SH-SY5Y (cell line): ENCODE results near the gene MARCHF3.

Experiments used
- GATA2 ChIP-seq: IDR thresholded peaks from 2 replicates; pipeline ENCODE4 v1.6.1; 2011; ENCODE audit warnings: mild to moderate bottlenecking, low read depth, low read length
- GATA3 ChIP-seq: IDR thresholded peaks from 2 replicates; pipeline ENCODE4 v1.6.1; 2011; ENCODE audit warnings: low read depth, mild to moderate bottlenecking, low read length, moderate library complexity

MARCHF3 gene, protein sequence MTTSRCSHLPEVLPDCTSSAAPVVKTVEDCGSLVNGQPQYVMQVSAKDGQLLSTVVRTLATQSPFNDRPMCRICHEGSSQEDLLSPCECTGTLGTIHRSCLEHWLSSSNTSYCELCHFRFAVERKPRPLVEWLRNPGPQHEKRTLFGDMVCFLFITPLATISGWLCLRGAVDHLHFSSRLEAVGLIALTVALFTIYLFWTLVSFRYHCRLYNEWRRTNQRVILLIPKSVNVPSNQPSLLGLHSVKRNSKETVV

DNA sequence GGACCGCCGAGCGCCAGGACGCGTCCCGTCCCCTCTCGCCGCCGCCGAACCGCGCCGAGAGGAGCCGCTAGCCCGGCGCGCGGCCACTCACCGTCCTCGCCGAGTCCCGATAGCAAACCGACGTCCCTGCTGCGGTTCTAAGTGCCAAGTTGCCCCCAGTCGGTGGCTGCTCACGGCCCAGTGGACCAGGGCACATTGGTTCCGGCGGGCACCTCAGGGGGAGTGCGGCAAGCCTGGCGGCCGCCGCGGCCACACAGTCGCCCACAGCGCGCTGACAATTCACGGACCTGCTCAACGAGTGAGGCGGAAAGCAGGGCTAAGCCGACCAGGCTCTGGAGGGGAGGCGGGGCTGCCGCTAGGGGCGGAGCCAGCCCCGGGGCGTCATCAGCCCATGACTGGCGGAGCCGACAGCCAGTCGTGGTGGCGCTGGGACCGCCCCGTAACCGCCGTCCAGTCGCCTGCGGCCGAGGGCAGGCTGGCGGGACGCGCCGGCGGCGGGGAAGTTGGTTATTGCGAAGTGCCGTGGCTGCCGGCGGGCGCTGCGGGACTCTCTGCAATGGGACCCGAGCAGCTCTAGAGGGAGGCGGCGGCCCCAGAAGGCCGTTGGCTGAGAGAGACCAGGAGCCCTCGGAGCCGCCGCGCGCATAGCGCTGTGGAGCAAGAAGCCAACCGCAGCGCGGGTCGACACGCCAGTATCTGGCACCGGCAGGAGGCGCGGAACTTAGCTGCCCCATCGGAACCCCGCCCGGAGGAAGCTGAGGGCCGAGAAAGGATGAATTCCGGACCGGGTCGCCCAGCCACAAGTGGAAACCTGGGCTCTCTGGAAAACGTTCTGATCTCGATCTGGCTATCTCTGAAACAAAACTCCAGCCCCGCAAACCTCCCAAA is at the start of gene MARCHF3:
Gene MARCHF3, minus strand, starts transcription at position 300 of the 888 bp plus-strand sequence. CDS start 112,387 bp downstream, outside the sequence.
- TF ChIP-seq GATA2, result no peak
- TF ChIP-seq GATA3, result no peak

DNA sequence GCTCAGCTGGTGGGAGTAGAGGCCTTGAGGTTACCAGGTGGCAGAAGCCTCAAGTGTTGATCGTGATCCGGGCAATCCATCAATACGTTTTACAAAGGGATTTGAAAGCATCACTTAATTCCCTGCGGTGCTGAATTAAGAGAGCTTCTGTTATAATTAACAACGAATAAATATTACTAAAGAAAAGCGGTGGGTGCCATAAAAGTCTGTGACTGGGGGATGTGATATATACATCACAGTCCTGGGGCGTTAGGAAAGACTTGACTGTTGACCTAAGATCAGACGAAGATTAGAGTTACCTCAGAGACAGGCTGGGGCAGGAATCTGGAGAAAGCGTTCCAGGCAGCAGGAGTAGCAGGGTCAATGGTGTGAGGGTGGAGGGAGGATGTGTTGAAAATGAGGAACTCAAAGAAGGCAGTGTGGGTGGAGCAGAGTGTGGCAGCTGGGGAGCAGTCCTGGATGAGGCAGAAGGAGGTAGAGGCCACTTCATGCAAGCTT is 49.7 kb upstream of the MARCHF3 start:
- no peak for TF ChIP-seq GATA2
- no peak for TF ChIP-seq GATA3

DNA sequence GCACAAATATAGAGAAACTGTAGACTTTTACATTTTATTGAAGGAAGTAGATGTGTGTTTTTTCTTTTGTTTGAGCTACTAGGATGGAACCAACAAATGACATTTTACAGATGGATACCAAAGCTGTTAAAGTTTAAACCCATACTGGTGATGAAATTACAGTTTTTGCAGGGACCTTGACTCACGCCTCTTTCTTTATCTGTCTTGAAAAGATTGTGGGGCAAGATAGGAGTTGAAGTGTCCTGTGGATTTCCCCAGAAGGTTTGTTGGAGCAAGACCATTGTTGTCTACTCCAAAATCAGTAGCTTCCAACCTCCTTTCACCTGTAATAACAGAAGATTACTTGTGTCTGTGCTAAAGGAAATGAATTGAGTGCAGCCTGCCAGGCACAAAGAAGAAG is 47.0 kb upstream of the MARCHF3 start:
- TF ChIP-seq GATA2 (no peak), GATA3 (no peak)

DNA sequence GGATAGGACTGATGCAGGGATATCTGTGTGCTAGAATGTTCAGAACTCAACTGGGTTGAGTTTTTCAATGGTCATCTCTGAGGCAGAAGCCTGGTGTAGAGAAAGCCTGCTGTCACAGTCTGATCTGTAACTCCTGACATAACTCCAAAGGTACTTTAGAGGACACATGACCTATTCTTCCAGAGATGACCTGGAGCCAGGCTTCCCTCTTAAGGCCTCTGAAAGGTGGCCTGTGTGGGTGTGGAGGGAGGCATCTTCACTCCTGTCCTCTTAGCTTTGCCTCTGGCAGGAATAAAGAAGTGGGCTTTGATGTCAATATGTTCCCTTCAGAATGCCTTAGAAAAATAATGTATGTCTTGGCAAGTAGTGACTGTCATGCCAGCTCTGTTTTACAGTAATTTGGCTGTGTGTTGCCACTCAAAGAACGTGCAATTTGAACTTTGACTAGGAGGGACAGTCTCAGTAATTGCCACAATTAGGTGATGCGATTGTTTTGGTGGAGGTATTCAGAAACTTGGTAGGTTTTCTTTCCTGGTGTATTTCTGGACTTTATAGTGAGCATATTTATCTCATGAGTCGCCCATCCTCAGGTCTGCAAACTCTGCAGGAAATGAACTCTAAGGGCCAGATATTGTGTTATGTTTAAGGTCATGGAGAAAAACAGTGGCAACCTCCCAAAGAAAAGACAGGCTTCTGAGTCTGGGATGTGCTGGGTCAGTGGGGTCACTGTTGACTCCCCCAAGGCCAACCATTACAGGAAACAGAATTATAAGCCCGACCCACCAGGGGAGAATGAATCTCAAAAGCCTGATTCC is 46.2 kb upstream of the MARCHF3 start:
- TF ChIP-seq GATA2, result no peak

DNA sequence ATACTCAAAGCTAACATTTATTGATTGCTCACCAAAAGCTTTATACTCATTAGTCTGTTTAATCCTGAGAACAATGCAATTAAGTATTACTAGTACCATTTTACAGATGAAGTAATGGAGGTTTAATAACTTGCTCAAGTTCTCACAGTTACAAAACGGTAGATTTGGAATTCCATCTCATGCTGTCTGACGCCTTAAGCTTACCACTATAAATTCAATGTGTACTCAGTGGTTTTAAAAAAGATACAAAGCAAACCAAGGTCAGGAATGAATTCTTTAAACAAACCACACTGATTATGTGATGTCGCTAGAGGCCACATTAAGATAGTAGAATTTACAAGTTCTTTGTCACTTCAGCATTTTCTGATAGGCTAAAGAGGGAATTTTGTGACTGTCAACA is 44.1 kb upstream of the MARCHF3 start:
- TF ChIP-seq GATA3 (no peak), GATA2 (no peak)

DNA sequence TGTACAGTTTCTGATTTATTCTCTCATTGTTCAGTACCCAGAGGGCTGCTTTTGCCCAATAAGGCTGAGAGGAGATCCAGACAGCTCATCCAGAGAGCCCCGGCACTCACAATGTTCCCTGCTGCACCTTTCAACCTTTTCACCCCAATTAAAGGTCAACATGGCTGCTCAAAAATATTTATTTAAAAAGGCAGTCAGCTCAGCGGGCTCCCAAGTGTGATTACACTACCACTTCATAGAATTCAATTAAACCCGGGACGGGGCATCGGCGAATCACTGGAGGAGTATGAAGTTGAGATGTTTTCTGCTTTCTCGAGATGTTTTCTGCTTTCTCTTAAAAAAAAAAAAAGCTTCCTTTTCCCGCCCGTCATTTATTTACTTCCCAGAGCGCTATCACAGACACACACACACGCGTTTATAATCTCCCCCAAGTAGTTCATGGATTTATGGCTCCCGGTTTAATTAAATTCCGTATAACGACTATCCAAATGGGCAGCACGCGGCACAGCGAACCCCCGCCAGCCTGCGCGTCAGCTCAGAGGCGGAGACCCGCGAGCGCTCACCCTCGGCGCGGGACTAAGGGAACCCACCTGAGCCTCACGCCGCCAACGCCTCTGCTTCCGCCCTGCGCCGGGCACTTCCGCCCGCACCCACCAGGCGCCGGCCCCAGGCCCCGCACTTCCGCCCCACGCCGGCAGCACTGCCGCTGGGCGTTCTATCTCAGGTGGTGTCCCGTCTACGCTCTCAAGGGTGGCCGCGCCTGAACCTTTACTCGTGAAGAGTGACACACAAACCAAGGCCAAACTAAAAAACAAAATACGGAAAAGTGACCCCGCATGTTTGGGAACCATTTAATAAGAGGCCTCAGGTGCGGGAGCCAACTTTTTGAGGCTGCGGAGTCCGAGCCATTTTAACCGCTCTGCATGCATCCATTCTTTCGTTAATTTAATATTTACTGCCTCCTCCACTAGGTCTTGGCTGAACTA is 42.8 kb upstream of the MARCHF3 start, which contains the start of gene C5orf63:
Gene C5orf63, minus strand, starts transcription at position 642 of the 986 bp plus-strand sequence. CDS start 14,507 bp downstream, outside the sequence.
- TF ChIP-seq GATA2, result no peak
- no peak for TF ChIP-seq GATA3

DNA sequence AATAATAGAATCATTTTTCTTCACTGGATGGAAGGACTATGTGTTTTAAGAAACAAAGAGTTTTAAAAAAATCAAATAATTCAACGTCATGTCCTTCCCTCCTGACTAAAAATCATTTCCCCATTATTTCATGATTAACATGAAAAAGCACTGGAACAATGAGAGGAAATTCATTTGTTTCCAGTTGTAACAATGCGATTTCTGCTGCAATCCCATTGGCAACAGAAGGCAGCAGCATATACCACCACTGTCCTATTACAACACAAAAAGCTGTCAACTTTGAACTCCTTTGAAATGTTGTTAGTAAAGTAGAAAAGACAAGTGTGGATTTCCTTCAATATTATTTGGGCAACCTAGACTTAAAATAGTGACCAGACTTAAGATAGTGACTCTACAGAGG is 39.9 kb upstream of the MARCHF3 start:
- no peak for TF ChIP-seq GATA3
- no peak for TF ChIP-seq GATA2

DNA sequence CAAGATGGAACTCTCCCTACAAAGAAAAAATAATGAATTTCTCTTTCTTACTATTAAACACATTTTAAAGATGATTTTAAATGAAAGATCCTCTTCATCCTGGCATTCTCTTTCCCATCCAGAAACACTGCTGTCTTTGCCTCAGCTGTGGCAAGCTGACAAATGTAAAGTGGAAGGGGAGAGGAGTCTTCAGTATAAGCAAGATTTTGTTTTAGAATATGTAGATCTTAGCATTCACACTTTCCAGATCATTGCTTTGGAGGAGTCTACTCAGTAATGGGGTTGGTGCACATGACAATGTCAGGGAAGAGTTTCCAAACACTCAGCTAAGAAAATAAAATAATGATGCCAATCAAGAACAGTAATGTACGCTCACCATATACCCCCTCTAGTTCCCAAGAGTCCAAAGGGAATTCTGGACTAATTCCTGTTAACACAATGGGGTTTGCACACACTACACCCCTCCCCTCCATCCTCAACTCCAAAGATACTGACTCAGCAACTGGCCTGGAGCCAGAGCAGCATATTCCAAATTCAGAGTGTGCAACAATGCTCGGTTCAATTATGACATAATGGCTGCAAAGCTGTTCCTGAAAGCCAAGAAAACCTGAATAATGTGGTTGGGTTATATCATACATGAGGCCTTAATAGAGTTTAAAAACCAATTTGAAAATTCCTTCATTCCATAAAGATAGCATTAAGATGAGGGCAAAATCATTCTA is 38.3 kb upstream of the MARCHF3 start:
- TF ChIP-seq GATA2 (no peak), GATA3 (no peak)

DNA sequence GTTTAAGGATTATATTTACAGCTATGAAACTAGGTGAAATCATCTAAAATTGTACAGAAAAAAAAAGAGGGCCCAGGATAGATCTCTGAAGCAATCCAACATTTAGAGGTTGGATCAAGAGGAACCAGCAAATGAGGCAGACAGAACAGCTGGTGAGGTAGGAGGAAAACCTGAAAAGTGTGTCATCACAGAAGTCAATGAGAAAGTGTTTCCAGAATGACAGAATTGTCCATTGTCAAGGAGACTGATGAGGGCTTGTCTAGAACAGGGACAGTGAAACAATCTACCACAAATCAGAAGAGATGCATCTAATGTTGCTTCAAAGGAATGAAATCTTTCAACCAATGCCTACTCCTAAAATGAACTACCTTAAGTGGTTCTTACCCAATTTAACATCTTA is 36.4 kb upstream of the MARCHF3 start:
- TF ChIP-seq GATA3 (no peak), GATA2 (no peak)

DNA sequence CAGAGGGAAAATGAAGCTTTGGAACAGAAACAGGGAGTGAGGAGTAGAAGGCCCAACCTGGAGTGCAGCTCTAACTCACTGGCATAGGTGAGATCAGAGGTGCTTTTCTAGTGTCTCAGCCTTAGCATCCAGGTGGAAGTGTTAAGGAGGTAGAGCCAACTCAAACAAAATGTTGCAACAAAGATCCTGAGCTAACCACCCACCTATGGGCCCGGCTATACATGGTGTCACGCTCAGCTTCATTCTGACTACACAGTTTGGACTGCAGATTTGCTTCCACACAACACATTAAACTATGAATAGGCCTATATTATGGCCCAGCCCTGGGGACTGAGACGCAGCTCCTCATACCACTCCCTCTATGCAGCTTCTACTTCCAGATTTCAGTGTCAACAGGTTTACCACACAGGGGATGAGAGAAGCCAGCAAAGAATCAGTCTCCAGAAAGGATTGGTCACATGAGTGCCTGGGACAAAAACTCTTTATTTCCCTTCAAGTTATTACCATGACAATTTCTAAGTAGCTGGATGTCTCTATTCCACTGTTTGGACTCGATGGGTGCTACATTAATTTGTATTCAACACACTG is 34.0 kb upstream of the MARCHF3 start:
- TF ChIP-seq GATA2 (no peak), GATA3 (no peak)

DNA sequence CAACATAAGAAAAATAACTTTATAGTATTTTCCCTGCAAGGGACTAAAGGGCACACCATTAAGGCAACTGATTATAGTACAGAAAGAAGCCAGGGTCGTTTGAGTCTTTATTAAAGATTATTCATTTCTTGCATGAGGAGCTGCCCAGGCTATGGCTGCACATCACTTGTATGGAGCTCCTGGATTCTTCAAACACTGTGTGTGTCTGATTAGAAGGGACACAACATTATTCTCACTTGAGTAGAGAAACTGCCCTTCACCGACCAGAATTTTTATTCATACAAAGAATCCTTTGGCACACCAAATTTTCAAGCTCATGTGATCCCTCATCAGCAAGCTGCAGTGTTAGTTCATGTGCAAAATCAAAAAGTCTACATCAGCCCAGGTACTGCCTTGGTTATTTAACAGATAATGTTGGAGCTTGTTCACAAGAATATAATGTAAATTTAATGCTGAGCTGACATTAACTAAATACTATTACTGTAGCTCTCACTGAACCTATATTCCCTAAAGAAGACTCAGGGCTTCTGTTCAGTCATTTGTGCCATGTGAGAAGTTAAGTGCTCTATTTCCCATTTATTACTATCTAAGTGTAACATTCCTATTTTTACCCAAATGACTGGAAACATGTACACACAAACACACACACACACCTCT is 33.0 kb upstream of the MARCHF3 start:
- TF ChIP-seq GATA3, result no peak
- TF ChIP-seq GATA2, result no peak
